ENCODE data around the gene LTB4R2.

Gene LTB4R2

GRCh38 chr14:24309538-24310264 is at the start of gene LTB4R2:
LTB4R2 (plus strand) TSS chr14:24310140; CDS start chr14:24310665, 525 bp downstream.
- Histone ChIP-seq H4K20me1 (ENCODE audit: insufficient read depth, low read length) (no peaks in the 10 kb centered on the region), H3K9me2 (ENCODE audit: low read depth, low read length) (no peaks in the 10 kb centered on the region), H3K79me2 (ENCODE audit: insufficient read depth, low read length) (no peaks in the 10 kb centered on the region), H3K9ac (ENCODE audit: low read length) (peak within 1 kb of the TSS; percentile 65; the same call in 1 of the 2 replicates), H3K27me3 (ENCODE audit: insufficient read depth, low read length) (no peaks in the 10 kb centered on the region), H3F3A (ENCODE audit: insufficient read depth, low read length) (no peaks in the 10 kb centered on the region), H2AFZ (ENCODE audit: low read length) (no peak within 1 kb of the TSS), H3K27ac (ENCODE audit: low read depth, low read length, poor library complexity, severe bottlenecking) (peak within 1 kb of the TSS; percentile 45), H3K36me3 (ENCODE audit: insufficient read depth, low read length) (peaks cover 41% of the 10 kb centered on the region), H3K4me2 (ENCODE audit: low read length) (peak within 1 kb of the TSS; percentile 64), H3K9me3 (ENCODE audit: low read length) (no peaks in the 10 kb centered on the region), H3K4me3 (ENCODE audit: low read depth, low read length, poor library complexity, severe bottlenecking) (peak within 1 kb of the TSS; percentile 55), H3K4me1 (ENCODE audit: insufficient read depth, low read length, severe bottlenecking) (peaks cover 32% of the 10 kb centered on the region)
- no peak for TF ChIP-seq CTCF (IDR thresholded peaks at IDR 0.05; ENCODE audit: low read length)
- TF ChIP-seq EZH2 (IDR thresholded peaks at IDR 0.05; ENCODE audit: borderline replicate concordance, low read length) = no peak

GRCh38 chr14:24260780-24261157 is 49.2 kb upstream of the LTB4R2 start:
- no peaks in the 10 kb centered on the region for H3K4me1 ChIP-seq (ENCODE audit: insufficient read depth, low read length, severe bottlenecking)
- TF ChIP-seq CTCF (IDR thresholded peaks at IDR 0.05; ENCODE audit: low read length) (no peak), EZH2 (IDR thresholded peaks at IDR 0.05; ENCODE audit: borderline replicate concordance, low read length) (no peak)
- H3K9ac ChIP-seq (ENCODE audit: low read length) = no peak overlapping the region
- no peaks in the 10 kb centered on the region for H3K9me2 ChIP-seq (ENCODE audit: low read depth, low read length)
- no peak overlapping the region for H3K4me3 ChIP-seq (ENCODE audit: low read depth, low read length, poor library complexity, severe bottlenecking)
- no peak overlapping the region for H3K27ac ChIP-seq (ENCODE audit: low read depth, low read length, poor library complexity, severe bottlenecking)
- H3K4me2 ChIP-seq (ENCODE audit: low read length) = no peak overlapping the region
- H3K9me3 ChIP-seq (ENCODE audit: low read length) = no peaks in the 10 kb centered on the region
- H3F3A ChIP-seq (ENCODE audit: insufficient read depth, low read length) = no peaks in the 10 kb centered on the region
- no peak overlapping the region for H2AFZ ChIP-seq (ENCODE audit: low read length)
- H3K27me3 ChIP-seq (ENCODE audit: insufficient read depth, low read length) = no peaks in the 10 kb centered on the region
- H3K79me2 ChIP-seq (ENCODE audit: insufficient read depth, low read length) = no peaks in the 10 kb centered on the region
- H4K20me1 ChIP-seq (ENCODE audit: insufficient read depth, low read length) = no peaks in the 10 kb centered on the region
- no peaks in the 10 kb centered on the region for H3K36me3 ChIP-seq (ENCODE audit: insufficient read depth, low read length)

GRCh38 chr14:24261256-24261968 is 48.5 kb upstream of the LTB4R2 start:
- Histone ChIP-seq H3K4me3 (ENCODE audit: low read depth, low read length, poor library complexity, severe bottlenecking) (no peak overlapping the region), H3K9ac (ENCODE audit: low read length) (no peak overlapping the region), H3K9me2 (ENCODE audit: low read depth, low read length) (no peaks in the 10 kb centered on the region), H3K36me3 (ENCODE audit: insufficient read depth, low read length) (no peaks in the 10 kb centered on the region), H3K4me2 (ENCODE audit: low read length) (no peak overlapping the region), H2AFZ (ENCODE audit: low read length) (no peak overlapping the region), H3K79me2 (ENCODE audit: insufficient read depth, low read length) (no peaks in the 10 kb centered on the region), H4K20me1 (ENCODE audit: insufficient read depth, low read length) (no peaks in the 10 kb centered on the region), H3K27ac (ENCODE audit: low read depth, low read length, poor library complexity, severe bottlenecking) (no peak overlapping the region), H3F3A (ENCODE audit: insufficient read depth, low read length) (no peaks in the 10 kb centered on the region), H3K9me3 (ENCODE audit: low read length) (no peaks in the 10 kb centered on the region), H3K4me1 (ENCODE audit: insufficient read depth, low read length, severe bottlenecking) (no peaks in the 10 kb centered on the region), H3K27me3 (ENCODE audit: insufficient read depth, low read length) (no peaks in the 10 kb centered on the region)
- TF ChIP-seq EZH2 (IDR thresholded peaks at IDR 0.05; ENCODE audit: borderline replicate concordance, low read length) (no peak), CTCF (IDR thresholded peaks at IDR 0.05; ENCODE audit: low read length) (no peak)

Data from OCI-LY1 (cell line).